HEK293T (cell line): ENCODE measurements around the gene ABCC8.

Experiments used
- SUZ12 ChIP-seq: fragments of 450-650 bp; IDR thresholded peaks from 2 replicates; pipeline ENCODE4 v1.6.1; 2016; ENCODE audit warnings: mild to moderate bottlenecking
- TF ChIP-seq, protein P1 (sequence below): fragments of 450-650 bp; IDR thresholded peaks from 2 replicates; pipeline ENCODE4 v1.6.1; 2016

DNA sequence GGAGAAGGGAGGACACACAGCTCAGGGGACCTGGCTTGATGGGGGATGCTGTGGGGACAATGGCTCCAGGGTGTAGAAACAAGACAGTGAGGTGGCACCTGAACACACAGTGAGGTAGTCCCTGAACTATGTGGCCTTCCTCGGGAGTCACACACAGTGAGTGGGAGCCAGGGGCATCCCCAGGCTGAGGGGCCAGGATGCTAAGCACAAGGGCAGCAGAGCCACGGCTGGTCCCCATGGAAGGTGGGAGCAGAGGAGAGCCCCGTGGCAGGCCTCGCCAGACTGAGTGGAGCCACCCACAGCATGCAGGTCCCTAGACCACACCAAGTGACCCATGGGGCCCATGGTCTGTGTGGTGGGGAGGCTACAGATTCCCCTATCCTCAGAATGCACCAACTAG is 26.0 kb upstream of the ABCC8 start:
- TF ChIP-seq, protein P1, sequence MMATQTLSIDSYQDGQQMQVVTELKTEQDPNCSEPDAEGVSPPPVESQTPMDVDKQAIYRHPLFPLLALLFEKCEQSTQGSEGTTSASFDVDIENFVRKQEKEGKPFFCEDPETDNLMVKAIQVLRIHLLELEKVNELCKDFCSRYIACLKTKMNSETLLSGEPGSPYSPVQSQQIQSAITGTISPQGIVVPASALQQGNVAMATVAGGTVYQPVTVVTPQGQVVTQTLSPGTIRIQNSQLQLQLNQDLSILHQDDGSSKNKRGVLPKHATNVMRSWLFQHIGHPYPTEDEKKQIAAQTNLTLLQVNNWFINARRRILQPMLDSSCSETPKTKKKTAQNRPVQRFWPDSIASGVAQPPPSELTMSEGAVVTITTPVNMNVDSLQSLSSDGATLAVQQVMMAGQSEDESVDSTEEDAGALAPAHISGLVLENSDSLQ = no peak
- TF ChIP-seq SUZ12 = no peak
